ENCODE measurements around the gene OPHN1.

GRCh38 chrX:68464796-68465195, 31.5 kb upstream of the OPHN1 start:
- TF ChIP-seq, protein P1, sequence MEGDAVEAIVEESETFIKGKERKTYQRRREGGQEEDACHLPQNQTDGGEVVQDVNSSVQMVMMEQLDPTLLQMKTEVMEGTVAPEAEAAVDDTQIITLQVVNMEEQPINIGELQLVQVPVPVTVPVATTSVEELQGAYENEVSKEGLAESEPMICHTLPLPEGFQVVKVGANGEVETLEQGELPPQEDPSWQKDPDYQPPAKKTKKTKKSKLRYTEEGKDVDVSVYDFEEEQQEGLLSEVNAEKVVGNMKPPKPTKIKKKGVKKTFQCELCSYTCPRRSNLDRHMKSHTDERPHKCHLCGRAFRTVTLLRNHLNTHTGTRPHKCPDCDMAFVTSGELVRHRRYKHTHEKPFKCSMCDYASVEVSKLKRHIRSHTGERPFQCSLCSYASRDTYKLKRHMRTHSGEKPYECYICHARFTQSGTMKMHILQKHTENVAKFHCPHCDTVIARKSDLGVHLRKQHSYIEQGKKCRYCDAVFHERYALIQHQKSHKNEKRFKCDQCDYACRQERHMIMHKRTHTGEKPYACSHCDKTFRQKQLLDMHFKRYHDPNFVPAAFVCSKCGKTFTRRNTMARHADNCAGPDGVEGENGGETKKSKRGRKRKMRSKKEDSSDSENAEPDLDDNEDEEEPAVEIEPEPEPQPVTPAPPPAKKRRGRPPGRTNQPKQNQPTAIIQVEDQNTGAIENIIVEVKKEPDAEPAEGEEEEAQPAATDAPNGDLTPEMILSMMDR (IDR thresholded peaks at IDR 0.05 in 4 of 5, conservative IDR thresholded peaks at IDR 0.05 in 1 of 5) = no peak
- TF ChIP-seq POLR2A (IDR thresholded peaks at IDR 0.05) = no peak
